Measurements from ENCODE around the gene TJP1.
"Not testable (repeated sequence)": the region's sequence is repeated elsewhere in the genome, so short reads cannot be mapped to it uniquely, and the experiment has no call there.

The TJP1 gene

DNA sequence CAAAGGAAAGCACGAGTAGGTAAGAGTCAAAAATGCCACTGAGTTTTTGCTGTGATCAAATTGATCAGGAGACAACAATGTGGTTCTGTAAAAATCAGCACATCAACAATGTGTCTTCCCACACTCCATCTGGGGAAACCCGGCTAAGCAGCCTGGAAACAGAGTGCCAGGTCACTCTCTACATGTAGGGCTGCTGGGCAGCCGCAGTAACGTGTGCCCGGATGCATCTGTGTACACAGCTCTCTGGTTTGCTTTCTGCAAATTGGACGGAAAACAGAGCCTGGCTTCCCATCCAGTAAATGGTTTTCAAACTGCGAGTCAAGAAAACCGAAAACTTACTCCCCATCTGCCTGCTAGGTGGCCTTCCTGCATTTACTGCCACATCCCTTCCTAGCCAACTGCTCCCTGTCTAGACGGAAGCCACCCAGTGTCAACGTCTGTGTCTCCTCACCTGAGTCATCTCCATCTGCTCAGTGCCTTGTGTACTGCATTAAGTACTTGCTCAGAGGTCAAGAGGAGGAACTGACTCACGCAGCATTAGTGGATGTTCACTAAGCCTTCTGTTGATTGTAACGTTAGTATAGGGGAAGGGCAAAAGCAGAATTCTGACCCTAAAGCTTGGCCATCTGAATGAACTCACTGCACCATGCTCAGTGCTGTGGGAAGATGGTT, 124.1 kb downstream of the TJP1 start:
- DNase-seq, result no peak

DNA sequence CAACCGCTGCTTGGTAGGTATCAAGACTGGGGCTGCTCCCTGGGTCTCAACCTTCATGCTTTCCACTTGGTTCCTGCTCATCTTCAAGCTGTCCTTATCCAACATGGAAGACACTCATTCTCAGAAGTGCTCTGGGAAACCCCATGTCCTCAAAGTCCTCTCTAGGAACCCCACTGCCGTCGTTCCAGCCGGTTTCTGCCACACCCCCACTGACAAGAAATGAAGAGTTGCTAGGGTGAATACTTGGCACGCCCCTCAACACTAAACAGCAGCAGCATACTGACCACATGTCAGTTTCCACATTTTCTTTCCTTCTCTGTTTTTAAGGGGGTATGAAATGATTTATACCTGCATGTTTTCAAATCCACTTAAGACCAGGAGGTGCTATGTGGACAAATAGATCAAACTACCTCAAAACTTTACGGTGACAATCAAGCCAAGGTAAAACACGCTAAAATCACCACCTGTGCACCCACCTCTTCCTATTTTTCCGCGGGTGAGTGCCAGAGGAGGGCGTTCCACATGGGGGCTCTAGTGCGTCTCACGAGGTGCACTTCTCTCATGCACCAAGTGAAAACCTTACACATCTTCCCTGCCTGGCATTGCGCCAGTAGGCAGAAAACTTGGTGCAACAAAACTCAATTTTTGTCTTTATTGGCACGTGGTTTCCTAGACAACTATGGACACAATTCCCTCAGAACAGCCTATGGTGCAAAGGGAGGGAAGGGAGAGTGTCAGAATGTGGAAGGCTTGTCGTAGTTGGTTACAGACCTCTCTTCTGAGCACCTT, 125.1 kb downstream of the TJP1 start:
- no peak for DNase-seq

DNA sequence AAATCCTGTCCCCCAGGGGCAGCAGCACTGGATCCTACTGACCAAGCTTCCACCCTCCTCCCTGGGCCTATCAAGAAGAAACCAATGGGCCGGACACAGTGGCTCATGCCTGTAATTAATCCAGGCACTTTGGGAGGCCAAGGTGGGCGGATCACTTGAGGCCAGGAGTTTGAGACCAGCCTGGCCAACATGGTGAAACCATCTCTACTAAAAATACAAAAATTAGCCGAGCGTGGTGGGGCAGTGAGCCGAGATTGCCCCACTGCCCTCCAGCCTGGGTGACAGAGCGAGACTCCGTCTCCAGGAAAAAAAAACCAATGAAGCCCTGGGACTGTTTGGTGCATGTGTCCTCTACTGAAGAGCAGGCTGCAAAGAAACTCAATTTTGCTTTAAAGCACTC, 125.8 kb downstream of the TJP1 start:
- not testable (repeated sequence) for DNase-seq

GRCh38 chr15:29695489-29696167, 126.6 kb downstream of the TJP1 start:
- no peak for DNase-seq

DNA sequence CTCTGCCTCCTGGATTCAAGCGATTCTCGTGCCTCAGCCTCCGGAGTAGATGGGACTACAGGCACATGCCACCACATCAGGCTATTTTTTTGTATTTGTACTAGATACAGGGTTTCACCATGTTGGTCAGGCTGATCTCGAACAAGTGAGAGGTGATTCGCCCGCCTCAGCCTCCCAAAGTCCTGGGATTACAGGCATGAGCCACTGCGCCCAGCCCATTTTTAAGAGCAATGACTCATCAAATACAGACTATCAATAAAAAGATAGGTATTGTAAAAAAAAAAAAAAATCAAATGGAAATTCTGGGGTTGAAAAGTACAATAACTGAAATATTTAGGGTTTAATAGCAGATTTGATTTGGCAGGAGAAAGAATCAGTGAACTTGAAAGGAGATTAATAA, 129.0 kb downstream of the TJP1 start:
- no peak for DNase-seq

GRCh38 chr15:29692527-29692926, 129.7 kb downstream of the TJP1 start:
- no peak for DNase-seq

- no peak for DNase-seq
Measured at GRCh38 chr15:29690765-29691475, 131.3 kb downstream of the TJP1 start.

- no peak for DNase-seq
Measured at GRCh38 chr15:29689287-29689986, 132.8 kb downstream of the TJP1 start.

DNA sequence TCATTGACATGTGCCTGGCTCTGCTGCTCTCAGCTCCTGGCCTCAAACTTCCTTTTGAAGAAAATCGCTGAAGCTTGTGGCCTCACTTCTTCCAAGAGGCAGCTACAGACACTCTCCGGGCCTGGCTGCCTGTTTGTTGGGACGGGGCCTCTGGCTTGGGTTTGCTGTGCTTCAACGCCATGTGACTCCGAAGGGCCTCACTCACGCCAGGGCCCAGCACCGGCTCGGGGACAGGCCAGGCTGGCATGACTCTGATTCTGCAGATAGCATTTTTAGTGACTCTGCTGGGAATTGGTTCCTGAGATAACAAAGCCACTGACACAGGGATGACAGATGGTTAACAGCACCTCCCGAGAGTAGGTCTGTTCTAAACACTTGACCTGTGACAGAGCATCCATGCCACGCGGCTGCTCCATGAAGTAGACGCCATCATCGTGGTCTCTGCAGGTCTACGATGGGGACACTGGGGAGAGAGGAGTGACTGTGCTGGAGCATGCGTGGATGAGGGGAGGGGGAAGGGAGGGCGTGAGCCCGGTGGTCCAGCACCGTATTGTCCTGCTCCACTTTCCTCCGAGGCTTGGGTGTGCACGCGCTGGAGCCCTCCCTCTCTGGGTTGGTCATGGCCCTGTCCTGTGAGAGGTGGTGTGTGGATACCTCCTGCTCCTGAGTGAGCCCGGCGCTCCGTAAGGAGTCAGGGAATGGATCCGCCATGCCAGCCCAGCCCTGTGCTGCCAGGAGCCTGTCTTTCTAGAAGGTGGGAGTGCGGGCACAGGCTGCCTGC, 133.6 kb downstream of the TJP1 start:
- no peak for DNase-seq

DNA sequence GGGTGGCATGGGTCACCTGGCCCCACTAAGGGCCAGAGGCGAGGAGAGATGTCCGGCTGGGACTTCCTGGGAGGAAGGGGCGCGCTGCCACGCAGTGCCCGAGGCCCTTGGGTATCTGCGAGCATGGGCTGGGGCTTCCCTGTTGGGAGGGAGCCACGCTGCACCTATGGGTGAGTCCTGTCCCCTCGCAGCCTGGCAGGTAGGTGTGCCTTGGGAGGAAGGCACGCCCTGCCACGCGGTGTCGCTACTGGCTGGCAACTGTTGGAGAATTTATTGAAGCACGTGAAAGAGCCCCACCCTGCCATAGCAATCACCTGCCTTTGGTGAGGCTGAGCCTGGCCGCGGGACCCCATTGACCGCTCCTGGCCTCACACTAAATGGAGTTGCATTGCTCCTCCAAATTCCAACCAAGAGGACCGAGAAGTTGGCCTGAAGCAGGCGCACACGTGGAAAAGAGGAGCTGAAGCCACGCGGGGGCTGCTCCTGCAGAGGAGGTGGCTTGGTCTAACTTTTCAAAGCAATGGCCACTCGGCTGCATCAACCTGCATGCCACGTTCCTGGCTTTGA, 134.2 kb downstream of the TJP1 start:
- no peak for DNase-seq

DNA sequence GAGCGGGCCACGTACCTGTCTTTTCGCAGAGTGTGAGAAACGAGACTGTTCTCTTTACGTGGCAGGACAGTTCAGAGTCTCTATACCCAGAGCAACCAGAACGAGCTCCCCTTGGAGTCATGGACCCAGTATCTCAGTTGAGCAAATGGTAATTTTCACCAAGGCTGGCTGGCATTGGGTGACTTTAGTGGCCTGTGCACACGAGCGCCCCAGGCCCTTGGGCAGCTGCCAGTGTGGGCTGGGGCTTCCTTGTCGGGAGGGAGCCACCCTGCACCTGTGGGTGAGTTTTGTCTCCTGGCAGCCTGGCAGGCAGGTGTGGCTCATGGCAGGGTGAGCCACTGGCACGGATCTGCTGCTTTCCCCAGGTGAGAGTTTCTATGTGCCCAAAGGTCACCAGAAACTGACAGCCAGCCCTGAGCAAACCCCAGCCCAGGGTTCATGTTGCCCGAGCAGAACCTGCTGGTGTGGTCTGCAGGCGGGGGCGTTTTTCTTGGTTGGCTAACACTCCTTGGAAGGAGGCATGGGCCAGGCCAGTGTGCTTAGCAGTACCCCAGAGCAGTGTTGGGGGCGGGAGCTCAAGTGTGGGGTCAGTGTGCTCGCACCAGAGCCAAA, 135.0 kb downstream of the TJP1 start:
- no peak for DNase-seq

DNA sequence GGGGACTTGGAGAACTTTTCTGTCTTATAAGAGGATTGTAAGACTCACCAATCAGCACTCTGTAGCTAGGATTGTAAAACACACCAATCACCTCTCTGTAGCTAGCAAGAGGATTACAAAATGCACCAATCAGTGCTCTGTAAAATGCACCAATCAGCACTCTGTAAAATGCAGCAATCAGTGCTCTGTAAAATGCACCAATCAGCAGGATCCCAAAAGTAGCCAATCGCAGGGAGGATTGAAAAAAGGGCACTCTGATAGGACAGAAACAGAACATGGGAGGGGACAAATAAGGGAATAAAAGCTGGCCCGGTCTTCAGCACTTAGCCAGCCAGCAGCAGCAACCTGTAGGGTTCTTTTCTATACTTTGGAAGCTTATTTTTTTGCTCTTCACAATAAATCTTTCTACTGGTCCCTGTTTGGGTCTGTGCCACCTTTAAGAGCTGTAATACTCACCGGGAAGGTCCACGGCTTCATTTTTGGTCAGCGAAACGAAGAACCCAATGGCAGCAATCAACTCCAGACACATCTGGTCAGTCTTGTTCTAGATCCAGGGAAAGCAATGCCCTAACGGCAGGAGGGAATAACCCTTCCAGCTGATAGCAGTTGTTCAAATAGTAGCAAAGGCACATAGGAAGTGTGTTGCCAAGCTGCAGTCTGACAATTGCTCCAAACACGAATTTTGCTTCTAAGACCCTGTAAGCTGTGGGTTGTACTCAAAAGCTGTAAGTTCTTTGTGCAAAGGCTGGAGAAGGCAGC, 135.6 kb downstream of the TJP1 start:
- DNase-seq, result no peak

DNA sequence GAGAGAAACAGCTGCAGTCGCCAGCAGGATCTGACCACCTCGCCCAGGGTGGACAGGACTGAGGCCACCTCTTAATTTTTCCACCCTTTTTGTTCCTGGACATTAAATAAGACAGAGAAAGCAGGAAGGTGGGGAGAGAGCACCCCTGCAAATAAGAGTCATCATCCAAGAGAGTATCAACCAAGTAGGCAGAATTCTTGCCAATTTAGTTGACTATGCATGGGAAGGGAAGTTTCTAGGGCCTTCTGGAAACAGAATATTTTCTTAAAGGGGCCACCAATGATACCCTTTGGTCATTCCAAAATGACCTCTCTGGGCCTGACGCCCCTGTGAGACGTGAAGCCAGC, 136.2 kb downstream of the TJP1 start:
- DNase-seq, result no peak

GRCh38 chr15:29685156-29686078, 136.9 kb downstream of the TJP1 start:
- DNase-seq, result no peak

DNA sequence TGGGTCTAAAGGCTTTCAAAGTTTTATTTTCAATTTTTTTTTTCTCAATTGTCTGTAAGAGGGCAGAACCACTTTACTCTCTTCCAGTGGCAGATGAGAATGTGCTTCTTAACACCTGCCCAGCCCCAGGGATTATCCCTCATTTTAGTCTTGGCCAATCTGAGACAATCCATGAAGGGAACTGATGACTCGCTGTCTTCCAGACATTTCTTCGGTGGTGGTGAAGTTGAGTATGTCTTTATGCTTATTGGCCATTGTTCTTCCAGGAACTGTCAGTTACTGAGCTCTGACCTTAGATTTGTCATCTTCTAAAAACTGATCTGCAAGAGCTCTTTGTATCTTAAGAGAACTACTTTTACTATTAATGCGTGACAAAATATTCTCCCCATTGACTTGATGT, 139.5 kb downstream of the TJP1 start:
- no peak for DNase-seq

DNA sequence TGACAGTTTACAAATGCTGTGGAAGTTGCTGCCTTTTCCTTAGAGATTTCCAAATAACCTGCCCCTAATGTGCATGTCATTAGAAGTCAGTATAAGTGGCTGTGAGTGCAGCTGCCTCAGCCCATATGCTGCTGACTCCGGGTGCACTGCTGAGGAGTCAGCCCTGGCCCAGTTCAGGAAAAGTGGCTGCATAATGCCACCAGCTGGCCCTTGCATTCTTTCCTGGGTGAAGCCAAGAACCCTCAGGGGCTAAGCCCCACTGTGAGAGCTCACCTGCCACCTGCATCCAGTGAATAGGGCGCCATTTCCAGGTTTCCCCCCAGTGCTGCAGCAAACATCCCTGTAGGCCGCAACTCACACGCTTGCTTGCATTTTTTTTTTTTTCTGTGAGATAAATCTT, 139.9 kb downstream of the TJP1 start:
- no peak for DNase-seq

DNA sequence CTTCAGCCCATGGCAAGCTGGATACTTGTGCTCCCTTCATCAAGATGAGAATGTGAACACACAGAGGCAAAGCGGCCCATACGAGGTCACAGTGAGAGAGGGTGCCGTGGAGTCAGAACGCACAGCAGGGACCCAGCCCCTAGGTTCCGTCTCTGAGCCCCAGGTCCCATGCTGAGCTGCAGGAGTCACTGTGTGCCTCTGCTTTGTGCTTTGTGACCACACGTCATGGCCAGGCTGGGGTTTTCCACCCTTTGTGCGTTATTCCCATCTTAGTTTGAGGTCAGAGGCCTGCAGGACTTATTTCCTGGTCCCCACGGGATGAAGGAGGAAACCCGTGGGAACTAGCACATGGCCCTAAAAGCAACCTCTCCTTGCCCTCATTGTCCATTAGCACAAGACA, 140.3 kb downstream of the TJP1 start:
- DNase-seq, result no peak

DNA sequence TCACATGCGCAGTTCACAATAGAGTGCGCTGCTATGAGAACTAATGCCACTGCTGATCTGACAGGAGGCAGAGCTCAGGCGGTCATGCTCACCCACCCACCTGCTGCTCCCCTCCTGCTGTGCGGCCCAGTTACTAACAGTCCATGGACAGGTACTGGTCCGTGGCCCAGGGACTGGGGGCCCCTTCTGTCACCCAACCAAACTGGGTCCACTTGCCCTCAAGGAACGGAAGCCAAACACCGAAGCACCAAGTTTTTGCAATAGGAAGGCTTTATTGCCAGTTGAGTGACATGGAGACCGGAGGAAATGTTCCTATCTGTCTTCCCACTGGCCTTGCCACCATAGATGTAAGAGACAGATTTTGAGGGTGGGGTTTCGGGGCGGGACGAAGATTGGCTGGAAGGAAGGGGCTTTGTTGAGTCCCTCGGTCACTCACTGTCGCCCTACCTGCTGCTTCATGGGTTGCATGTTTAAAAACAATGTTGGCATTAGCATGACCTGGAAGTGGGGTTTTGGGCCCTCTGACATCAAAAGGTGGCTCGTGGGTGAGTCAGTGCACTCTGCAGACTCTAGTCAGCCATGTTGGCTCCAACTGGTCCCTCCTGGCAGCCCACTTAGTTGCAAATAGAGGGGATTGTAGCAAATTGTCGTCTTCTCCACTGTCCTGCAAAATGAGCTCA, 141.0 kb downstream of the TJP1 start:
- no peak for DNase-seq

Data from DMS79 treated with DMSO at 0.1 percent for 48 hours (cell line).